Fibroblast of mammary gland (primary cell): Measurements from ENCODE around the gene PRKG1.

Experiments used
- DNase-seq: peaks from one replicate; pipeline ENCODE4 v3.0.0-alpha.2; 2010; ENCODE audit warnings: low read depth
- H3K4me3 ChIP-seq: 2 replicates; pipeline ENCODE4 v1.5.1; 2011; ENCODE audit warnings: low read depth, mild to moderate bottlenecking, low read length, moderate library complexity; ENCODE audit not compliant: control insufficient read depth
- CTCF ChIP-seq: conservative IDR thresholded peaks from 2 replicates; pipeline ENCODE4 v1.5.1; 2011; ENCODE audit warnings: low read depth, low read length, inconsistent platforms; ENCODE audit not compliant: control insufficient read depth, insufficient read depth

Gene PRKG1

GRCh38 chr10:51297438-51297837 is 223.2 kb downstream of the PRKG1 start:
- peak; percentile 67 for DNase-seq

DNA sequence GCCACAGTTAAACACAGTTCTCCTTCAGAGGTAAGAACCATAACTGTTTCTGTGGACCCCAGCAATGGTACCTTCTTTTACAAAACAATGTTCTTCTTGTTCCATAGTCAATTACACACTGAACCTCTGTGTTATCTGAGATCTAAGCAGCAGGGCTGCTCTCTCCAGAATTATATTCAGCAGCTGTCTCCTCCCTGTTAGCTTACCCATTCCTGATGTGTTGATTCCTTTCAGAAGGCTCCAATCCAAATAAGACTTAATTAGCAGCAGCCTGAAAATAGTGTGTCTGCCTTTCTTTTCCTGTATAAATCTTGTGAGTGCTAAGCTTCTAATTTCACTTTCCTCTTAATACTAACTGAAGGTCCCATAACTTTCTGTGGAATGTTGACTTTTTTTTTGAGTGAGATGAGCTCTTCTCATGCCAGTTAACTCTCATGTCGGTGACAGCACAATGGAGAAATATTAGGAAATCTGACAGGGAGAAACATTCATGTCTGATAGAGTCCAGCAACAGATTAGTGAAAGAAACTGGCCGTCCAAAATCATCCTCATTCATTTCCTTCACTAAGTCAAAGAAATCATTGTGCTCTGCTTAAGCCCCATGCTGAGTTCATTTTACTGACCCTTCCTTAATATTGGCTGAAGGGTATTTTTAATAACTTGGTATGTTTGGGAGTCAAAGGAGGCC is 226.5 kb downstream of the PRKG1 start:
- DNase-seq = no peak
- no peak overlapping the region for H3K4me3 ChIP-seq
- no peak for TF ChIP-seq CTCF

More at GRCh38 chr10:51297438-51297837, 223.2 kb downstream of the PRKG1 start:
- TF ChIP-seq CTCF = no peak
- H3K4me3 ChIP-seq = no peak overlapping the region

DNA sequence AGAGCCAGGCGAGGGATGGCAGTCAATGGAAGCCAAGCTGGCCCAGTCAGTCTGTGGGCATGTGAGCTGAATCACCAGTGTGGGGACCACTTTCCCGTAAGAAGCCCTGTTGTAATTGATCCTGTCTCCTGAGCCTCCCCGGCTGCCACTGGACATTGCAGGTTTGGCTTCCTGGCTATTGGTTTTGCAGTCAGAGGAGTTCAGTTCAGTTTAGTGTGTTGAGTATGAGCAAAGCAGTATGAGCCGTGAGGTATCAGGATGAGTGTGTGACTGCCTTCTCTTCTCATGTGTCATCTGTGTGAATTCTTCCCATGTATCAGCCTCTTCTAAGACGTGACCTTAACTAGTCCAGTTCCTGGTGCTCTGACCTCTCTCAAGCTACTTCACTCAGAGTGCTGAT is 227.4 kb downstream of the PRKG1 start:
- peak; percentile 81 for DNase-seq
- no peak overlapping the region for H3K4me3 ChIP-seq
- no peak for TF ChIP-seq CTCF

DNA sequence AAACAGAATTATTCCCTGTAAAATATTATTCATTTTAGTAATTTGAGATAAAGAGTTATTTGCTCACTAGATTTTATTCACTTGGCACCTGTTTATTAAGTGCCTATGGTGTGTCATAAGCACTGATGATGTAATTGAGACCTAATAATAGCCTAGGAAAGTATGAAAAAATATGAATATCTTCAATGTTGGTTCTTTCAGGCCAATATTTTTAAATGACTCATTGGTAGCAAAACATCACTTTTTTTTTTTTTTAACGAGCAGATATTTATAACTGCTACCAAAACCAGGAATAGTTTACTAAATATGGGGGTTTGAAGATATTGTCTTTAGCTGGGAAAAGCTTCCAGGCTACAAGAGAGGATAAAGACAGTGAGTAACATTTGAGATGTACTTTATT is 228.0 kb downstream of the PRKG1 start:
- peak; percentile 42 for DNase-seq
- no peak overlapping the region for H3K4me3 ChIP-seq
- no peak for TF ChIP-seq CTCF

- TF ChIP-seq CTCF = no peak
- no peak overlapping the region for H3K4me3 ChIP-seq
- no peak for DNase-seq
Observed at GRCh38 chr10:51308116-51308515, 233.8 kb downstream of the PRKG1 start.

DNA sequence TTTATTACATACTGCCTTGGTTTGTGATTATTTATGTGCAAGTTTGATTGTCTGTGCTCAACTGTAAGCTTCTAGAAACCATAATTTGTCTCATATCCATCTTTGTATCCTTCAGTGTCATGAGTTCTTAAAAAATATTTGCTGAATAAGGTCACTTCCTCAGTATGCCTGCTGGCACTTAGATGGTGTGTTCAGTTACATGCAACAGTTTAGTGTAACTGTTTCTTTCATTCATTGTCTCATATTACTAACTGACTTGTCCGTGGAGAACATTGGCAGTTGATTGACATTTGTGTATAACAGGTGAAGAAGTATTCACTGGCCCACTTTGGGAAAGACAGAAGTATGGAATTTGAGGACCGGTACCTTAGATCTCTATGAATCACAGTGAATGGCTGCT is 236.9 kb downstream of the PRKG1 start:
- H3K4me3 ChIP-seq = no peak overlapping the region
- peak; percentile 55 for DNase-seq
- TF ChIP-seq CTCF = no peak

DNA sequence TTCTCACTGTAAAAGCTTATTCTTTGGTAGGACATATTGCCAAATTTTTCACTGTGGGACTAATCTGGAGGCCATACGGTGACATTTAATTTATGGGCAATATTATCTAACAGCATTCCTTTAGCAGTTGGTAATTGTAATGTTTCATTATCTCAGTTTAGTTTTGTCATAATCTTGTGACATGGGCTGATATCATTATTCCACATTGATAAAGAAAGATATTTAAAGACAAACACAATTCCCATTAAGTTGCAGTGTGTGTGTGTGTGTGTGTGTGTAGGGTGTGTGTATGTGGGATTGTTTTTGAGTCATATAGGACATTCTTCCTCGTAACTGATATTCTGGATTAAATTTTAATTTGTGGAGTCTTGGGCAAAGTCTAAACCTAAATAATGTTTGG is 238.5 kb downstream of the PRKG1 start:
- no peak for DNase-seq
- TF ChIP-seq CTCF = no peak
- no peak overlapping the region for H3K4me3 ChIP-seq
